GM18520 (cell line): ENCODE data around the gene EID2B.

ENCODE experiments used
- ATAC-seq: cut with Tn5 transposase; IDR thresholded peaks from one replicate; pipeline ENCODE4 v1.9.1; 2021; ENCODE audit not compliant: unreplicated experiment

The EID2B gene

DNA sequence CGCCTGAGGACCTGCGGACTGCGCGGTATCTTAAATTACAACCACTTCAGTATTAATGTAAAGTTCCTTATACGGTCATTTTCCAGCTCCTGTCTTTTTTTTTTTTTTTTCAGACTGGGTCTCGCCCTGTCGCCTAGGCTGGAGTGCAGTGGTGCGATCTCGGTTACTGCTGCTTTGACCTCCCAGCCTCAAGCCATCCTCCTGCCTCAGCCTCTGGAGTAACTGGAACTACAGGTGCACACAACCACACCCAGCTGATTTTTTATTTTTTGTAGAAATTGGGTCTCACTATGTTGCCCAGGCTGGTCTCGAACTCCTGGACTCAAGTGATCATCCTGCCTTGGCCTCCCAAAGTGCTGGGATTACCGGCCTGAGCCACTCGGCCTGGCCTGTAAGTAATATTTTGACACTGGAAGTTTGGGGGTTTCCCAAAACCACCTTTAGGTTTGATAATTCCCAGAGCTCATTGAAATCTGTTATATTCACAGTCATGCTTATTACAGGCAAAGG lies 406 bp upstream of the EID2B start:
- ATAC-seq, result peak; percentile 6

DNA sequence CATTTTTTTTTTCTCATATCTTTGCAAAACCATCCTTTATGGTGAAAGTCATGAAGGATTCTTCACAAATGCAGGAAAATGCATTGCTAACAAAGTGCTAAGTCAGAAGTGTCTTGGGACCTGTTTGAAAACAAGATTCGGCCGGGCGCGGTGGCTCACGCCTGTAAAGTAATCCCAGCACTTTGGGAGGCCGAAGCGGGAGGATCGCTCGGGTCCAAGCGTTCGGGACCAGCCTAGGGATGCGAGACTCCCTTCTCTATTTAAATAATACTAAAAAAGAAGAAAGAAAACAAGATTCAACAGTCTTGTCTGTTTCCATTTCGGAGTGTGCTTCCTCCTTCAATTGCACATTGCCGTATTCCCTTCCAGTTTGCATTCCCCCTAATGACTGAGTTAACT lies 819 bp downstream of the EID2B start:
- ATAC-seq, result no peak

DNA sequence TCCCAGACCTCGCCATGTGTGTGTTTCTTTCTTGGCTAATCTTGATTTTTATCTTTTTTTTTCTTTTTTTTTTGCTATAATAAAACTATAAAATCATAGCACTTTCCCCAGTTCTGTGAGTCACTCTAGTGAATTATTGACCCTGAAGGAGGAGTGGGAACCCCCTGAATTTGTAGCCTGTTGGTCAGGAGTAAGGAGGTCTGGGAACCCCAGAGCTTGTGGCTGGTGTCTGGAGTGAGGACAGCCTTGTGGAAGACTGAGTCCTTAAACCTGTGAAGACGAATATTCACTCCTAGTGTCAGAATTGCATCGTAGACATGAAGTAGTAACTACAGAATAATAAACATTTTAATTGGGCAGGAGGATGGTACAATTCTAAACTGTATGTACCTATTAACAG lies 7.4 kb downstream of the EID2B start:
- no peak for ATAC-seq

DNA sequence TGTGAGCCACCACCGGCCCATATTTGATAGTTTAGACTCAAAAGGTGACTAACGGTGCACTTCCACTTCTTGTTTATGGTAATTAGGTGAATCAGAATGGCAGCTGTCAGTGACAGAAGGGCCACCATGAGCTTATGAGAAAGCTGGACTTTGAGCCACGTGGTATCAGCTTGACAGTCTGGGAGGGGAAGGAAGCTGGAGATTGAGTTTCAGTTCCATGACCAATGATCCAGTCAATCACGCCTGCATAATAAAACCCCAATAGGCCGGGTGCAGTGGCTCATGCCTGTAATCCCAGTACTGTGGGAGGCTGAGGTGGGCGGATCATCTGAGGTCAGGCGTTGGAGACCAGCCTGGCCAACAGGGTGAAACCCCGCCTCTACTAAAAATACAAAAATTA lies 8.2 kb downstream of the EID2B start:
- ATAC-seq, result no peak

DNA sequence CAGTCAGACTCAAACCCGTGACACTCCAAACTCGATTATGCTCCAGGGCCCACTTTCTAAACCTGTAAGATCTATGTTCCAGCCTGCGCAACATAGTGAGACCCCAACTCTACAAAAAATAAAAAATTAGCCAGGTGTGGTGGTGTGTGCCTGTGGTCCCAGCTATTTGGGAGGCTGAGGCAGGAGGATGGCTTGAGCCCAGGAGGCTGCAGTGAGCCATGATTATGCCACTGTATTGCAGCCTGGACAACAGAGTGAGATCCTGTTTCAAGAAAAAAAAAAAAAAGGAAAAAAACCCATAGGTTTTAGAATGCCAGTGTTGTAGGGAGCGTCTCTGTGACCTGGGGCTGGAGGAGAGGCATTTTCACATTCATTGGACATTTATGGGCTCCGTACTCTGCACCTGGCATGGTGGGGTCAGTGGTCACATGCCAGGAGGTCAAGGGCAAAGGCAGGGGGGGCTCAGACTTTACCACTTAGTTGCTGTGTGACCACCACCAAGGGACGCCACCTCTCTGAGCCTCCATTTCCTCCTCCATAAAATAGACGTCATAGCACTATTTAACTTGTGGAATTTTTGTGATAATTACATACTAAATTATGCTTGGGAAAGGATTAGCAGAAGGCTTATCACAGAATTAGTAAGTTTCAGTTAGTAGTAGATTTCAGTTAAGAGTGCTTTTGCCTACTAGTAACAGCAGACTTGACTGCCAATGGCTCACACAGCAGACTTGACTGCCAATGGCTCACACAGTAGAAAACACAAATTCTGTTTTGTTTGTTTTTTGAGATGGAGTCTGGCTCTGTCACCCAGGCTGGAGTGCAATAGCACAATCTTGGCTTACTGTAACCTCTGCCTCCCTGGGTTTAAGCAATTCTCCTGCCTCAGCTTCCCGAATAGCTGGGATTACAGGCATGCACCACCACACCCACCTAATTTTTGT lies 11.8 kb downstream of the EID2B start:
- ATAC-seq, result no peak

GRCh38 chr19:39518975-39519374 lies 13.7 kb downstream of the EID2B start:
- no peak for ATAC-seq

DNA sequence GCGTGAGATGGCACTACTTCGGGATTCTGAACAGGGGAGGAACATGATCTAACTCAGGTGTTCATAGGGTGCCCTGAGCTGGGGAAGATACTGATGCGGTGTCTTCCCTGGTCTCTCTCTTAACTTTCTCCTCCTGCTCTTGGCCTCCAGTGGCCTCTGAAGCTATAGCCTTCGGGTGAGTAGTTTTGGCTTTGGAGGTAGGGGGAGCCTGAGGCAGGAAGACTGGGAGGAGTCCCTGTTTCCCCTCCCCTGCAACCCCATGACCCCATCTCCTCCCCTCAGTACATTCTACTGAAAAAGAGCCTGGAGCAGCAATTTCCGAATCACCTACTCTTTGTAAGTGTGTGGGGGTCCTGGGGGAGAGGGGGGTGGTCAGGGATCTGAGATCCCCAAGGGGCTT lies 14.2 kb downstream of the EID2B start:
- ATAC-seq, result no peak

DNA sequence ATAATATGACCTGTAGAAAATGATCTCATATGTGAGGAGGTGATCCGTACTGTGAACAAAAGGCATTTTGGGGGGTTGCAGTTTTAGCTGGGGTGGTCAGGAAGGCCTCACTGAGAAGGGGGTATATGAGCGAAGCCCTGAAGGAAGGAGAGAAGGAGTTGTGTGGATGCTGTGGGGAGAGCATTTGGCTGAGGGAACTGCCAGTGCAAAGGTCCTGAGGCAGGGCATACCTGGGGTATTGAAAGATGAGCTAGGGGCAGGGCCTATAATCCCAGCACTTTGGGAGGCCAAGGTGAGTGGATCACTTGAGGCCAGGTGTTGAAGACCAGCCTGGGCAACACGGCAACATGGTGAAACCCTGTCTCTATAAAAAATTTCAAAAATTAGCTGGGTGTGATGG lies 15.2 kb downstream of the EID2B start:
- ATAC-seq, result no peak

DNA sequence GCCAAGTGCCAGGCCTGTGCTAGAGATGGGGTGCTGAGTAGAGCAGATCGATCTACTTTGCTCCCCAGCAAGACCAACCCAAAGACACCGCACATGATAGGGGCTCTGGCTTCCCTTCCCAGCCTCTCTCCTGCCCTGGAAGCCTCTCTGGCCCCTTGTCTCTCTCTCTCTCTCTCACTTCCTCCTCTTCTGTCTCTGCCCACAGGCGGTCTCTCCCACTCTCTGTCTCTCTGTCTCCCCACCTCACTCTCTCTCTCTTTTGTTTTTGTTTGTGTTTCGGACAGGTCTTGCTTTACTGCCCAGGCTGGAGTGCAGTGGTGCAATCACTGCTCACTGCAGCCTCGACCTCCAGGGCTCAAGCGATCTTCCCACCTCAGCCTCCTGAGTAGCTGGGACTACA lies 16.4 kb downstream of the EID2B start:
- ATAC-seq, result no peak

GRCh38 chr19:39515551-39516191 lies 17.0 kb downstream of the EID2B start:
- ATAC-seq, result no peak

DNA sequence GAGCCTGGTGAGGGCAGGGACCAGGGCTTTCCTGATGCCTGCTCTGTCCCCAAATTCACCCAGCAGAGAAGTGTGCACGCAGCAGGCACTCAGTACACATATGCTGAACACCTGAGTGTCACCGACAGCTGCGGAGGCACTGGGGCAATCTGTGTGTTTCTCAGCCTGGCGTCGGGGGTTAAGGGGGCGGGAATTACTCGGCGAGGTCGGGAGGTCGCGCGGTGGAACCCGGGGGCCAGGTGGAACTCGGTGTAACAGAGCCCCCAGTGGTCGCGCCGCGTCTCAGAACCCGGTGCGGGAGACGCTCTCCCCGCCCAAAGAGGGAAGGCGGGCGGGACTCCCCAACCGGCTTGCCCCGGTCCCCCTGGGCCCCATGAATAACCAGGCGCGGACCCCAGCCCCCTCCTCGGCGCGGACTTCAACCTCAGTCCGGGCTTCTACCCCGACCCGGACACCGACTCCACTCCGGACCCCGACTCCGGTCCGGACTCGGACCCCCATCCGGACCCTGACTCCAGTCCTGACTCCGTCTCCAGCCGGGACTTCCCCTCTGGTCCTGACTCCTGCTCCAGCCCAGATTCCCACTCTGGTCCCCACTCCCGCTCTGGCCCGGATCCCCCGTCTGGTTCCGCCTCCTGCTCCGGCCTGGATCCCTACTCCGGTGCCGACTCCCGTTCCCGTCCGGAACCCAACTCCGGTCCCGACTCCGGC lies 17.7 kb downstream of the EID2B start, which contains the start of gene SELENOV:
SELENOV (plus strand) TSS at position 300 of the 711 bp plus-strand sequence; CDS start at position 374, 74 bp downstream.
- no peak for ATAC-seq

DNA sequence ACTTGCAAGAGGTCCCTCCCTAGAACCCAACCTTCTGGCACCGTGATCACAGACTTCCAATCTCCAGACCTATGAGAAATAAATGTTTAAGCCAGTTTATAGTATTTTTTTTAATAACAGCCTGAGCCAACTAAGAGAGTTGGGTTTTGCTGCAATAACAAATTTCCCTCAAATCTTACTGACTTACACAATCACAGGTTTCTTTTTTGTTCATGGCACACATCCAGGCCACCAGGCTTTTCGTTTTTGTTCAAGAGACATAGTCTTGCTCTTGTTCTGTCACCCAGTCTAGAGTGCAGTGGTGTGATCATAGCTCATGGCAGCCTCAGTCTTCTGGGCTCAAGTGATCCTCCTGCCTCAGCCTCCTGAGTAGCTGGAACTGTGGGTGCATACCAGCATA lies 19.7 kb downstream of the EID2B start:
- ATAC-seq, result no peak

DNA sequence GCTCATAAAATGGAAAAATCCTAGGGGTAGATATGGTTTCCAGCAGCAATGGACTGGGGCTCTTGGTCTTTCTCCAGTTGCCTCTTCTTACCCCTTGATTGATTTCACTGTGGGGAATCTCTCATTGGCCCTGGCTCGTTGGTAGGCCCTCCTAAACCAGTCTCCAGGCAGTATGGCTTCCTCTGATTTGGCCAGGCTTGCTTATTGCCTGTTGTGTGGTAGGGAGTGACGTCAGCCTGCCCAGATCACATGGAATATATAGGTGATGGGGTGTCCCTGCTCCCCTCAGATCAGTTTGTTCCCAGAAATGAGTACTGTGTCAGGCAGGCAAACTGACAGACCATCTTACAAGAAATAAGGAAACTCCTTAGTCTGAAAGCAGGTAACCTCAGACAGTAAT lies 23.4 kb downstream of the EID2B start:
- no peak for ATAC-seq

DNA sequence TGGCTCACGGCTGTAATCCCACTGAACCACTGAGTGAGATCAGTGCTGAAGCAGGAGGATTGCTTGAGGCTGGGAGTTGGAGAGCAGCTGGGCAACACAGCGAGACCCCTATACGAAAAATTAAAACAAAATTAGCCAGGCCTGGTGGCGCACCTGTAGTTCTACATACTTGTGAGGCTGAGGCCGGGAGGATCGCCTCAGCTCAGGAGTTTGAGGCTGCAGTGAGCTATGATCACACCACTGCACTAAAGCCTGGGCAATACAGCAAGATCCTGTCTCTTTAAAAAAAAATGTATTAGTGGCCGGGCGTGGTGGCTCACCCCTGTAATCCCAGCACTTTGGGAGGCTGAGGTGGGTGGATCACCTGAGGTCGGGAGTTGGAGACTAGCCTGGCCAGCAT lies 24.0 kb downstream of the EID2B start:
- ATAC-seq, result no peak

GRCh38 chr19:39507715-39508364 lies 24.8 kb downstream of the EID2B start:
- no peak for ATAC-seq

- ATAC-seq, result no peak
Measured at GRCh38 chr19:39506944-39507714, 25.5 kb downstream of the EID2B start.

GRCh38 chr19:39506598-39506943 lies 26.1 kb downstream of the EID2B start:
- no peak for ATAC-seq

DNA sequence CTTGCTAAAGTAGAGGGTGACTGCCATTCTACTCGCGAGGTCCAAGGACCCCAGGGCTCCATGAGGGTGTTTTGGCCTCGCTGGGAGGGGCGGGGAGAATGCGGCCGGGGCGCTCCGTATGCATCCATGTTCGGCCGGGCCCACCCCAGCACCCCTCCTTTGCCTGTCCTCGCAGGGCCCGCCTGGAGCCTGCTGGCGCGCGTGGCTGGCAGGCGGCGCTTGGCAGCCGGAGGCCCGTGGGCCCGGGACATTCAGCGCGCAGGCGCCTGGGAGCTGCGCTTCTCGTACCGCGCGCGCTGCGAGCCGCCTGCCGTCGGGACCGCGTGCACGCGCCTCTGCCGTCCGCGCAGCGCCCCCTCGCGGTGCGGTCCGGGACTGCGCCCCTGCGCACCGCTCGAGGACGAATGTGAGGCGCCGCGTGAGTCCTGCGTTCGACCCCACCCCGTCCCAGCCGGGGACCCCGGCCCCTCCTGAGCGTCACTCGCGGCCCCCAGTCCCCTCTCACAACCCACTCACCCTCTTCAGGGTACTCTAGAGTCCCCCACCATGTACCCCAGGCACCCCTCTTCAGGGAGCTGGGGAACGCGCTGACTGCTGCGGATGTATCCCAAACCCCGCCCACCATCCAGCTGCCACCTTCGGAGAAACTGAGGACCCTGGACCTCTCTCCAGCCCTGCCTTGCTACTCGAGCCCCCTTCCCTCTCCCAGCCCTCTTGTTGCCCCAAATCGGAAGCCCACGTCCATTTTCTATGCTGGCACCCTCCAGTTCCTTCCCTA lies 29.8 kb downstream of the EID2B start:
- no peak for ATAC-seq

DNA sequence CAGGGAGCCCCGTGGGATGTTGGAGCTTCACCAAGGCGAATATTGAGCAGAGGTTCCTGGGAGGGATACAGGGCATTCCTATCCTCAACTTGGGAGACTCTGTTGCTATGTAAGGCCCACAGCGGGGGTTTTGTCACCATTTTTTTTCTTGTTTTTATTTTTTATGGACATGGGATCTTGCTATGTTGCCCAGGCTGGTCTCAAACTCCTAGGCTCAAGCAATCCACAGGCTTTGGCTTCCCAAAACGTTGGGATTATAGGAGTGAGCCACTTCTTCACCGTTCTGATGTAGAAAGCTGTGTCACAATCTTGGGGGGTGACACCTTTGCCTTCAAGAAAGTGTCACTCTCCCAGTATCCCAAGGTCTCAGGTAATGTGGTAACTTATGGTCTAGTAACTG lies 31.3 kb downstream of the EID2B start:
- no peak for ATAC-seq

DNA sequence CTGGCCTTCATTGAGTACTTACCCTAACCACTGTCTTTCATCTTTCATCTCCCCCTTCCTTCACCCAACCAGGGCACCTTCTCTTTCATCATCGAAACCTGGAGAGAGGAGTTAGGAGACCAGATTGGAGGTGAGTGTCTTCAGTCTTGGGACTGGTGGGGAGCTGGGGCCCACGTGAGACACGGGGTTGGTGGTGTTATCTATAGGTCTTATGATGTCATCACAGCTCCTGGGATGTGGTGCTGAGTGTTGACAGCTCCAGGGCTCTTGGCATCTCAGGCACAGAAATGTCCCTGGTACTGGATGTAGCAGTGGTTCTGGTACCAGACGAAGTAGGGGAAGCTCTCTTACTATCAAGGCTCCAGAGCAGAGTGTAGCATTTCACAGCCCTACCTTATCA lies 32.1 kb downstream of the EID2B start:
- ATAC-seq, result no peak
